Breast epithelium (tissue), 4 donors: Measurements from ENCODE around the gene RWDD4. TPM values are rescaled to one million over a fixed set of nuclear protein-coding genes. Genes with fewer than 3 reads are reported as not detected.

Experiments used
- DNase-seq, 2 donors: peaks; one replicate each; pipeline ENCODE4 v3.0.0-alpha.2; 2019; ENCODE audit warnings: low spot score in 2 of 2
- H3K27ac ChIP-seq, 2 donors: fragments of 200-600 bp; sonication (generic) in 1 of 2; one replicate each; pipeline ENCODE4 v1.5.1; 2016 to 2019; ENCODE audit warnings: mild to moderate bottlenecking in 1 of 2
- H3K27me3 ChIP-seq, 2 donors: fragments of 200-600 bp; sonication (generic) in 1 of 2; one replicate each; pipeline versions ENCODE4 v1.5.1 to v1.6.0; 2017 to 2019; ENCODE audit warnings: control low read depth in 1 of 2, mild to moderate bottlenecking in 1 of 2
- H3K36me3 ChIP-seq: fragments of 200-600 bp; one replicate; pipeline ENCODE4 v1.5.1; 2019
- H3K4me1 ChIP-seq, 2 donors: fragments of 200-600 bp; sonication (generic); one replicate each; pipeline ENCODE4 v1.5.1; 2016 to 2019; ENCODE audit warnings: control low read depth in 1 of 2
- H3K4me3 ChIP-seq, 3 donors: fragments of 200-600 bp; sonication (generic); 1 replicate in 2 of 3; 2 replicates in 1 of 3; pipeline ENCODE4 v1.5.1; 2016 to 2019; ENCODE audit warnings: mild to moderate bottlenecking in 3 of 3, moderate library complexity in 2 of 3
- H3K9me3 ChIP-seq, 2 donors: fragments of 200-600 bp; sonication (generic) in 1 of 2; one replicate each; pipeline ENCODE4 v1.5.1; 2016 to 2019; ENCODE audit warnings: control low read depth in 1 of 2
- CTCF ChIP-seq, 3 donors: fragments of 450-650 bp; IDR thresholded peaks; one replicate each; pipeline ENCODE4 v1.5.1; 2016 to 2017; ENCODE audit warnings: antibody characterized with exemption in 3 of 3, mild to moderate bottlenecking in 3 of 3, moderate library complexity in 3 of 3
- POLR2A ChIP-seq: fragments of 450-650 bp; IDR thresholded peaks from one replicate; pipeline ENCODE4 v1.6.1; 2016; ENCODE audit warnings: antibody characterized with exemption, mild to moderate bottlenecking, moderate library complexity
- POLR2AphosphoS5 ChIP-seq, 3 donors: sonication (generic); formaldehyde crosslinking; IDR thresholded peaks; one replicate each; pipeline ENCODE4 v1.6.1; 2017; ENCODE audit warnings: antibody characterized with exemption in 3 of 3
- intact Hi-C: fragments of 100-400 bp; cut with DNase I; formaldehyde crosslinking; loops from one replicate; pipeline ENCODE4 v1.15.1; 2023; ENCODE audit warnings: low total_unique reads
- total RNA-seq, 3 donors: library from RNA; depleted of rRNA; stranded (reverse); fragments of >200 nt; gene quantifications; one replicate each; pipeline ENCODE4 v1.1.0, GENCODE V29; 2016

RWDD4 gene
- total RNA-seq, 3 donors from 2014 or later: 19.3 to 27.2 (median 20.8) TPM

DNA sequence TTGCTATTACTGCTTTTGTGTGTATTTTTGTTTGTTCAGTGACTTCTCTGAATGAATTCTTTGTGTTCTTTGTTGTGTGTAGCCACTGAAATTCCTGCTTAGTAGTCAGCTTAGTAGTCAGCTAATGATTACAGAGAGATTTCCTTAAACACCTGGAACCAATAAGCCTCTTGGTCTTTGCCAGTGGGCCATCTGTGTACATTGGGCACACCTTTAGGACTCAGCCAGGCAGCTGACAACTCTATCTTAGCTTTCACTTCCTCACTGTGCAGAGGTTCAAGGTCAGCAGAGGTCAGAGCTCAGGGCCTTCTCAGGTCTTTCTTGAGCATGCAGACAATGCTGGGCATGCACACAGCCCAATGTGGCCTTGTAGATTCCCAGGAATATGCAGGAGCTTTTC is 59.3 kb downstream of the RWDD4 start:
- Histone ChIP-seq H3K4me3 (no peak overlapping the region), H3K9me3 (peaks cover 0 to 3% of the 10 kb centered on the region in 2 donors), H3K27me3 (no peaks in the 10 kb centered on the region), H3K36me3 (no peaks in the 10 kb centered on the region), H3K4me1 (no peaks in the 10 kb centered on the region), H3K27ac (no peak overlapping the region)
- DNase-seq: no peak
- intact Hi-C loops: no loop called here
- TF ChIP-seq CTCF (IDR thresholded peaks at IDR 0.05): no peak
- TF ChIP-seq POLR2AphosphoS5 (IDR thresholded peaks at IDR 0.05): no peak

DNA sequence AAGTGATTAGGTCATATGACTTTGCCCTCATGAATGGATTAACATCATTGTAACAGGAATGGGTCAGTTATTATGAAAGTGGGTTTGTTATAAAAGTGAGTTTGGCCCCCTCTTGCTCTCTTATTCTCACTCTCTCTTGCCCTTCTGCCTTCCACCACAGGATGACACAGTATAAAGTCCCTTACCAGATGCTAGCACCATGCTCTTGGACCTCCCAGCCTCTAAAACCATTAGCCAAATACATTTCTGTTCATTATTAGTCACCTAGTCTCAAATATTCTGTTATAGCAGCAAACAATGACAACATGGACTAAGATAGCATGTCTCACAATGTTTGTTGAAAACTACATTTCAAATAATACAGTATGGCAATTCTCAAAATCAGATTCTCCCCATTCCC is 59.7 kb downstream of the RWDD4 start:
- H3K36me3 ChIP-seq: no peaks in the 10 kb centered on the region
- no peak for DNase-seq
- no peaks in the 10 kb centered on the region for H3K27me3 ChIP-seq
- peaks cover 0 to 5% of the 10 kb centered on the region in 2 donors for H3K9me3 ChIP-seq
- H3K4me1 ChIP-seq: no peaks in the 10 kb centered on the region
- intact Hi-C loops: no loop called here
- H3K27ac ChIP-seq: no peak overlapping the region
- H3K4me3 ChIP-seq: no peak overlapping the region
- TF ChIP-seq CTCF (IDR thresholded peaks at IDR 0.05) (no peak), POLR2A (no peak), POLR2AphosphoS5 (IDR thresholded peaks at IDR 0.05) (no peak)

- H3K36me3 ChIP-seq: no peaks in the 10 kb centered on the region
- DNase-seq: no peak
- no peak overlapping the region for H3K4me3 ChIP-seq
- H3K9me3 ChIP-seq: peaks cover 0 to 5% of the 10 kb centered on the region in 2 donors
- TF ChIP-seq CTCF (IDR thresholded peaks at IDR 0.05) (no peak), POLR2A (no peak), POLR2AphosphoS5 (IDR thresholded peaks at IDR 0.05) (no peak)
- no peaks in the 10 kb centered on the region for H3K4me1 ChIP-seq
- no peaks in the 10 kb centered on the region for H3K27me3 ChIP-seq
- intact Hi-C loops: no loop called here
- H3K27ac ChIP-seq: no peak overlapping the region
Observed at GRCh38 chr4:183596067-183596757, 62.8 kb downstream of the RWDD4 start.

DNA sequence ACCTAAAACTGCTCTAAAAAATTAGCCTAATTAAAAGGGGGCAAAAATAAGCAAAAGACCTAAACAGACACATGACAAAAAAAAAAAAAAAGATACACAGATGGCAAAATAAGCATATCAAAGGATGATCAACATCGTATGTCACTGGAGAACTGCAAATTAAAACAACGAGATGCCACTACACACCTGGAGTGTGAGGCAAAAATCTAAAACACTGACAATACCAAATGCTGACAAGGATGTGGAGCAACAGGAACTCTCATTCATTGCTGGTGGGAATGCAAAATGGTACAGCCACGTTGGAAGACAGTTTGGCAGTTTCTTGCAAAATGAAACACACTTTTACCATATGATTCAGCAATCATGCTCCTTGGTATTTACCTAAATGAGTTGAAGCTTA is 64.2 kb downstream of the RWDD4 start:
- peaks cover 0 to 5% of the 10 kb centered on the region in 2 donors for H3K9me3 ChIP-seq
- TF ChIP-seq POLR2A (no peak), CTCF (IDR thresholded peaks at IDR 0.05) (no peak), POLR2AphosphoS5 (IDR thresholded peaks at IDR 0.05) (no peak)
- intact Hi-C loops: no loop called here
- H3K4me1 ChIP-seq: no peaks in the 10 kb centered on the region
- DNase-seq: no peak
- no peak overlapping the region for H3K27ac ChIP-seq
- H3K36me3 ChIP-seq: no peaks in the 10 kb centered on the region
- H3K27me3 ChIP-seq: no peaks in the 10 kb centered on the region
- no peak overlapping the region for H3K4me3 ChIP-seq

GRCh38 chr4:183591301-183591700 is 67.7 kb downstream of the RWDD4 start:
- TF ChIP-seq POLR2A (no peak), CTCF (IDR thresholded peaks at IDR 0.05) (no peak), POLR2AphosphoS5 (IDR thresholded peaks at IDR 0.05) (no peak)
- no peaks in the 10 kb centered on the region for H3K36me3 ChIP-seq
- no peaks in the 10 kb centered on the region for H3K27me3 ChIP-seq
- H3K9me3 ChIP-seq: peaks cover 0 to 5% of the 10 kb centered on the region in 2 donors
- H3K27ac ChIP-seq: no peak overlapping the region
- H3K4me3 ChIP-seq: no peak overlapping the region
- intact Hi-C loops: no loop called here
- no peaks in the 10 kb centered on the region for H3K4me1 ChIP-seq
- no peak for DNase-seq

Other genes starting within 250 kb of the RWDD4 start
- 10 to 100 TPM; 22.2 to 37.3 (median 23.3) TPM for gene CDKN2AIP, start 214.5 kb downstream of the RWDD4 start, total RNA-seq
- gene ING2, start 154.1 kb downstream of the RWDD4 start, total RNA-seq: 10 to 100 TPM in 2 of 3 donors, 1 to 10 TPM in 1; 7.9 to 23.0 (median 13.8) TPM
- gene TRAPPC11, start 108 bp upstream of the RWDD4 start, total RNA-seq: 10 to 100 TPM; 39.0 to 86.8 (median 43.0) TPM
- 10 to 100 TPM in 2 of 3 donors, 1 to 10 TPM in 1; 7.9 to 11.2 (median 10.7) TPM for gene STOX2, start 246.1 kb upstream of the RWDD4 start, total RNA-seq